Adrenal gland (tissue), 5 donors: ENCODE measurements around the gene SLC2A6.

Experiments used
- POLR2A ChIP-seq, 2 donors: fragments of 450-650 bp; IDR thresholded peaks; one replicate each; pipeline ENCODE4 v1.6.1; 2017; ENCODE audit warnings: antibody characterized with exemption in 2 of 2, mild to moderate bottlenecking in 2 of 2, moderate library complexity in 1 of 2
- TF ChIP-seq, protein P1 (sequence below), 6 experiments: fragments of 450-650 bp in 4 of 6; fragments of 200-600 bp in 2 of 6; sonication (generic) in 1 of 6; IDR thresholded peaks; 1 replicate in 5 of 6; 2 replicates in 1 of 6; pipeline versions ENCODE4 v1.5.1 to v1.8.0; 2016 to 2021; ENCODE audit warnings: antibody characterized with exemption in 6 of 6, mild to moderate bottlenecking in 2 of 6, moderate library complexity in 1 of 6
- donor health status: DM: no; HTN: no; CAD: no.

DNA sequence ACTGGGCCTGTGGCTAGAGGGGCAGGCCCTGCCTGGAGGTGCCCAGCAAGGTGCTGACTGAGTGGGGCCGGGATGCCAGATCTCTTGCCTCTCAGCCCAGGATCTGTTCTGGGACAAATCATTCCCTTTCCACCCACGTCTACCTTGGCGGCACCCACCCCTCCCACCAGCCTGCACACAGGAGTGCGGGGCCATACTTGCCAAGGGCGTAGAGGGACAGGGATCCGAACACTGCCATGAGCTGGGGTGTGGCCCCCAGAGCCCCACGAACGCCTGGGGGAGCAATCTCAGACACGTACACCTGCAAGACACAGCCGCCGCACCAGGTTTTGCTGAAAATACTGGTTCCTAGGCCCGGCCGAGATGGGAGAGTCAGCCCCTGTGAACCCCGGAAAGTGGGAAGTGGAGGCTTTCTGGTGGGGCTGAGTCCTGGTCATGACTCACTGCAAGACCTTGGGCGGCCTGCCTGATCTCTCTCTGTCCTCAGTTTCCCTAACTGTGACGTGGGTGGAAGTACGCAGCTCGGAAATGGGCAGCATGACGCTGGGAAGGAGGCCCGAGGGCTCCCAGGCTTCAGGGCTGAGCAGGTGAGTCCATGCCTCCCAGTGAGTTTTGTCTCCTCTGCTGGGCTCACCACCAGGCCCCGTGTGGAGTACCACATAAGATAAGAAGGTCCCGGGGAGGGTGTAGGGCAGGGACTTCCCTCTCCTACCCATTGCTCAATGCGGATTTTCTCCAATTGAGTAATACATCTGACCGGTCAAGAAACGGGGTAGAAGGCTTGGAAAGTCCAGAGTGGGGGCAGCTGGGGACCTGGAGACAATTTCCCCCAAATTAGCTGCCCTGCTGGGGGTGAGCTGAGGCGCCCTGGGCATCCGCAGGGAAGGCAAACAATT, 2.6 kb downstream of the SLC2A6 start:
- TF ChIP-seq, protein P1, sequence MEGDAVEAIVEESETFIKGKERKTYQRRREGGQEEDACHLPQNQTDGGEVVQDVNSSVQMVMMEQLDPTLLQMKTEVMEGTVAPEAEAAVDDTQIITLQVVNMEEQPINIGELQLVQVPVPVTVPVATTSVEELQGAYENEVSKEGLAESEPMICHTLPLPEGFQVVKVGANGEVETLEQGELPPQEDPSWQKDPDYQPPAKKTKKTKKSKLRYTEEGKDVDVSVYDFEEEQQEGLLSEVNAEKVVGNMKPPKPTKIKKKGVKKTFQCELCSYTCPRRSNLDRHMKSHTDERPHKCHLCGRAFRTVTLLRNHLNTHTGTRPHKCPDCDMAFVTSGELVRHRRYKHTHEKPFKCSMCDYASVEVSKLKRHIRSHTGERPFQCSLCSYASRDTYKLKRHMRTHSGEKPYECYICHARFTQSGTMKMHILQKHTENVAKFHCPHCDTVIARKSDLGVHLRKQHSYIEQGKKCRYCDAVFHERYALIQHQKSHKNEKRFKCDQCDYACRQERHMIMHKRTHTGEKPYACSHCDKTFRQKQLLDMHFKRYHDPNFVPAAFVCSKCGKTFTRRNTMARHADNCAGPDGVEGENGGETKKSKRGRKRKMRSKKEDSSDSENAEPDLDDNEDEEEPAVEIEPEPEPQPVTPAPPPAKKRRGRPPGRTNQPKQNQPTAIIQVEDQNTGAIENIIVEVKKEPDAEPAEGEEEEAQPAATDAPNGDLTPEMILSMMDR (IDR thresholded peaks at IDR 0.05), result no peak
- no peak for TF ChIP-seq POLR2A (IDR thresholded peaks at IDR 0.05)
